ENCODE results near the gene PRTFDC1. TPM values are rescaled to one million over a fixed set of nuclear protein-coding genes. Genes with fewer than 3 reads are reported as not detected.

PRTFDC1 gene
- total and polyA plus RNA-seq, 2 of the 8 experiments (the other 6 are each of a cell fraction or from before 2014, with no cell fraction given) = 5.9 to 6.6 TPM

DNA sequence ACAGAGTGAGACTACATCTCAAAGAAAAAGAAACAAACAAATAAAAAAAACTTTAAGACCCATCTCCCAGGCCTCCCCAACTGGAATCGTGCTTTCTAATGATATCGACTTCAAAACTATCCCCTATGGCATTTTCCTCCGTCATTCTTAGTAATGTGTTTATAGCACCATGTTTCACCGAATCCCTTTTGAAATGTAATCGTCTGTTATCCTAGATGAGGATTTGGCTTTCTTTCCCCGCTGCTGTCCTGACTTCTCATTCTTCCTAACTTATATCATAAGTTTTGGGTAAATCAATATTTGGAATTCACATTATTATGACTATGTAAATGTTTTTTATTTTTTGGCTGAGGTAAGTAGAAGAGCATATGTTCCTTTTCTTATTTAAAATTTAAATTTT is 151.5 kb downstream of the PRTFDC1 start (continued):
- TF ChIP-seq HDAC6 (IDR thresholded peaks at IDR 0.05; ENCODE audit: low read depth, low read length) (no peak), NANOG (IDR thresholded peaks at IDR 0.05; ENCODE audit: insufficient read depth, low read depth, low read length, poor library complexity, severe bottlenecking) (no peak), POLR2AphosphoS5 (IDR thresholded peaks at IDR 0.05; ENCODE audit: low read depth, low read length) (no peak), TBP (IDR thresholded peaks at IDR 0.05; ENCODE audit: low read depth, low read length) (no peak), RAD21 (IDR thresholded peaks at IDR 0.05 in 1 of 2, conservative IDR thresholded peaks at IDR 0.05 in 1 of 2; ENCODE audit: low read depth in 2 of 2, low read length in 2 of 2) (no peak)

Small RNA genes lying within 50 kb of the gene (small RNA-seq; reads per million reads assigned to genes)
- gene AL512598.1 (ENCODE audit: insufficient read depth) (not detected), gene RN7SKP241 (ENCODE audit: insufficient read depth) (not detected)

Other genes with a start within 250 kb of the PRTFDC1 start
- 34.9 and 35.3 TPM in 2 replicates for gene ARHGAP21, start 228.7 kb downstream of the PRTFDC1 start, total RNA-seq (2021; fragmentation: NEBNext Ultra II Directional; extraction: Animal tissue kit (Norgen Biotek cat#: 25700))
- gene ARHGAP21, start 228.7 kb downstream of the PRTFDC1 start, polyA plus RNA-seq (2011; rRNA removed) = 10.7 and 14.4 TPM in 2 replicates
- not detected in 2 replicates for gene ENKUR, start 63.6 kb upstream of the PRTFDC1 start, total RNA-seq (2021; fragmentation: NEBNext Ultra II Directional; extraction: Animal tissue kit (Norgen Biotek cat#: 25700))
- not detected in 2 replicates for gene ENKUR, start 63.6 kb upstream of the PRTFDC1 start, polyA plus RNA-seq (2011; rRNA removed)
- gene THNSL1, start 64.0 kb upstream of the PRTFDC1 start, total RNA-seq (2021; fragmentation: NEBNext Ultra II Directional; extraction: Animal tissue kit (Norgen Biotek cat#: 25700)) = 3.1 and 3.6 TPM in 2 replicates
- gene THNSL1, start 64.0 kb upstream of the PRTFDC1 start, polyA plus RNA-seq (2011; rRNA removed) = 0.71 and 1.4 TPM in 2 replicates
- gene GPR158, start 222.4 kb upstream of the PRTFDC1 start, total RNA-seq (2021; fragmentation: NEBNext Ultra II Directional; extraction: Animal tissue kit (Norgen Biotek cat#: 25700)) = 0.78 and 0.86 TPM in 2 replicates
- 0.11 and 0.14 TPM in 2 replicates for gene GPR158, start 222.4 kb upstream of the PRTFDC1 start, polyA plus RNA-seq (2011; rRNA removed)

Measured in H1 (cell line).